Stimulated activated CD4-positive, alpha-beta T cell treated with anti-CD3 and anti-CD28 coated beads, TNF-alpha, amount 100 ng/mL, for 48 hours (primary cell): Measurements from ENCODE around the gene TBL2.
"Not testable (repeated sequence)": the region's sequence is repeated elsewhere in the genome, so short reads cannot be mapped to it uniquely, and the experiment has no call there.

Source experiments
- DNase-seq, 3 donors: peaks; one replicate each; pipeline ENCODE4 v3.0.0-alpha.2; 2020; ENCODE audit warnings: low read depth in 3 of 3

TBL2 gene

DNA sequence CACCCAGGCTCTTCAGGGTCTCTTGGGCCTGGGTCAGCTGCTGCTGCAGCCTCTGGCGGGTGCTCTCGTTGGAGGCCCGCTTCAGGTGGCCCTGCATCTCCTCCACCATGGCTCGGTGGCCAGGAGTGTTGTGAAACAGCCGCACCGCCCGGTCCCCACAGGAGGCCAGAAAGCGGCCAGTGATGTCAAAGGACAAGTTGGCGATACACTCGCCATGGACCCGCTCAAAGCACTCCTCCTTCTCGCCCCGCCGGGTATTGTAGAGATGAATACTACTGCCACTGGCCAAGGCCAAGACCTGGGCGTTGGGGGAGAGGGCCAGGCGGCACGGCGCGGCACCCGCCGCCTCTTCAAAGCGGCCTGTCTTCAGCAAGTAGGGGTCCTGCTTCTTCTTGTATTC lies 7.9 kb downstream of the TBL2 start:
- DNase-seq, result no peak

DNA sequence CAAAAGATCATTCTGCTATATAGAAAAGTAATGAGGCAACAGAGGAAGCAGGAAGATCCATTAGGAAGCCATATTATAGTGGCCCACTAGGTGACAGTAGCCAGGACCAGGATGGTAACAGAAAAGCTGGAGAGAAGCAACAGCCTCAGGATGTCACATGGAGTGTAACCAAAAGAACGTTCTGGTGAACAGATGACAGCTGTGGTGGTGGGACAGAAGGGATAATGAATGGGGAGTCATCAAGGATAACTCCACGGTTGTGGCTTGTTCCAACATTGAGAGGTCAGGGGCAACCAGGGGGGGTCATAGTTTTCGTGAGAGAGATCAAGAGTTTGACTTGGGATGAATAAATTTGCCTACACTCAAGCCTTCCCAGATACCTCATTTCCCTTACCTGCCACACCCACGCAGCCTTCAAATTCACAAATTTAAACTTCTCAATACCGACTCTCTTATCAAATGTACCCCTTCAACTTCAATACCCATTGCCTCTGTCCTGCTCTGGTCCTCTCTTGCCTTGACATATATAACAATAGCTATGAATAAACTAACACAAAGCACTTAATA lies 9.3 kb downstream of the TBL2 start:
- DNase-seq, result no peak

DNA sequence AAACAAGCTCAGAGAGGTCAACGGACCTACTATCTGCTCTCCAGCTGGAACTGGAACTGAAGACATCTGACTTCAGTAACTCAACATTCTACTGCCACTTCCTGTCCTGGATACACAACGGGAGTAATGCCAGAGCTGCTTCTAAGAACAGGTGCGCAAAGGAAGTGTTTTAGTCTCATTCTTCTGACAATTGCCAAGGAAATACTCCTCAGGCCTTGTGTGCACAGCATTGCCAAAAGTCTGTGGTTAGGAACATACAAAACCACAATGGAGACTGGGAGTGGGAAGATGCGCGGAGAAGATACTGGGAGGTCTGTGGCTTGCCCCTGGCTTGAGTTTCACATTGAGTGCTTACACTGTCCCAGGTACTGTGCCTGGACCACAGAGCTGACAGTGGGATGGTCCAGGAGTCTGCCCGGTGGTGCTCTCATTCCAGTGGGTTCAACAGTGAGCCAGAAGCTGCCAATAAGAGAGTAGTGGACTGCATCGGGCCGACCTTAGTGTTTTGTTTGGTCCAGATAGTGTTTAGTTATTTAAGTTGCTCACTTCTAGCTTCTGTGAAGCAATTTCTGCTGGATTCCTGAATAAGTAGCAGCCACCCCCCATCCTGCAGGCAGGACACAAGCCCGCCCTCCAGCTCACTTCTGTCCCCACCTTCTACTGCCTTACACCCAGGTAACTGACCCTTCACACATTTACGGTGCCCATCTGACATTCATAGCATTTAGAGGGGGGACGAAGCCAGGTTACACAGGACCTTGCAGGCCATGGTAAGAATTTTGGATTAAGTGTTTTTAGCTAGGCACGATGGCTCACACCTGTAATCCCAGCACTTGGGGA lies 10.3 kb downstream of the TBL2 start:
- no peak for DNase-seq

DNA sequence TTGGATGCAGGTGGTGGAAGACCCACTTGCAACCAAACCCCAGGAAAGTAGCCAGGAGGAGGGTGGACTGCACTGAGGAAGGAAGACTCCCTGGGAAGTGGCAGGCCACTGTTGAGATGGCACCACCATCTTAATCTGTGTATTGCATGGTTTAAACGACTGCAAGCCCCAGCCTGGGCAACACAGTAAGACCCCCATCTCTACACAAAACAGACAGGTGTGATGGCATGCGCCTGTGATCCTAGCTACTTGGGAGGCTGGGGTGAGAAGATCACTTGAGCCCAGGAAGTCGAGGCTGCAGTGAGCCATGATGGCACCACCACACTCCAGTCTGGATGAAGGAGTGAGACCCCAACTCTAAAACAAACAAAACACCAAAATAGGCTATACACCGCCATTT lies 11.2 kb downstream of the TBL2 start:
- DNase-seq, result no peak

DNA sequence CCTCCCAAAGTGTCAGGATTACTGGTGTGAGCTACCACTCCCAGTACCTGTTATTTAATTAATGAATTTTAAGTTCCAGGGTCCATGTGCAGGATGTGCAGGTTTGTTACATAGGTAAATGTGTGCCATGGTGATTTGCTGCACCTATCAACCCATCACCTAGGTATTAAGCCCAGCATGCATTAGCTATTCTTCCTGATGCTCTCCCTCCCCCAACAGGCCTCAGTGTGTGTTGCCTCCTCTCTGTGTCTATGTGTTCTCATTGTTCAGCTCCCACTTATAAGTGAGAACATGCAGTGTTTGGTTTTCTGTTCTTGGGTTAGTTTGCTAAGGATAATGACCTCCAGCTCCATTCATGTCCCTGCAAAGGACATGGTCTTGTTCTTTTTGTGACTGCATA lies 11.9 kb downstream of the TBL2 start:
- not testable (repeated sequence) for DNase-seq

DNA sequence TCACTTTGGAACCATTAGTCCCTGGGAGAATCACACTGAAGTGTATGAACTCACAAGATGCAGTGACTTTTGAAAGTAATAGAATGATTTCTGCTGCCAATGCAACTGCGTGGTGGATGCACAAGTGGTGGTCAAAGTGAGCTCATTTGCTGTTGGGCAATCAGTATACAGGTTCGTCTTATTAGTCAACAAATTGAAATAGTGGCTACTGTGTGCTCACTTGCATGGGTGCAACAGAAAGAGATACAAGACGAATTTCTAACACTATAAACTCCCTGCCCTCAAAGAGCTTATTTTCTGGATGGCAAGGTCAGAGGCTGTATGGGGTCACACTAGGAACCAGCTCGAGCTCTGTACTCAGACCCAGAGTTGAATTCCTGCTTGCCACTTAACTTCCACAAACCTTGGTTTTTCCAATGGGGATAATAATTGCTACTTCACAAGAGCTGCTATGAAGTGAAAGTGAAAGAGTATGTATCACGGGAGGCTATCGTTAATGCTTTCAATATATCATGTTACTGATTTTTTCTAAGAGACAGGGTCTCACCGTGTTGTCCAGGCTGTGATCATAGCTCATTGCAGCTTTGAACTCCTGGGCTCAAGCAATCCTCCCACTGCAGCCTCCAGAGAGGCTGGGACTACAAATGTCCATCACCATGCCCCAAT lies 12.6 kb downstream of the TBL2 start:
- no peak for DNase-seq

DNA sequence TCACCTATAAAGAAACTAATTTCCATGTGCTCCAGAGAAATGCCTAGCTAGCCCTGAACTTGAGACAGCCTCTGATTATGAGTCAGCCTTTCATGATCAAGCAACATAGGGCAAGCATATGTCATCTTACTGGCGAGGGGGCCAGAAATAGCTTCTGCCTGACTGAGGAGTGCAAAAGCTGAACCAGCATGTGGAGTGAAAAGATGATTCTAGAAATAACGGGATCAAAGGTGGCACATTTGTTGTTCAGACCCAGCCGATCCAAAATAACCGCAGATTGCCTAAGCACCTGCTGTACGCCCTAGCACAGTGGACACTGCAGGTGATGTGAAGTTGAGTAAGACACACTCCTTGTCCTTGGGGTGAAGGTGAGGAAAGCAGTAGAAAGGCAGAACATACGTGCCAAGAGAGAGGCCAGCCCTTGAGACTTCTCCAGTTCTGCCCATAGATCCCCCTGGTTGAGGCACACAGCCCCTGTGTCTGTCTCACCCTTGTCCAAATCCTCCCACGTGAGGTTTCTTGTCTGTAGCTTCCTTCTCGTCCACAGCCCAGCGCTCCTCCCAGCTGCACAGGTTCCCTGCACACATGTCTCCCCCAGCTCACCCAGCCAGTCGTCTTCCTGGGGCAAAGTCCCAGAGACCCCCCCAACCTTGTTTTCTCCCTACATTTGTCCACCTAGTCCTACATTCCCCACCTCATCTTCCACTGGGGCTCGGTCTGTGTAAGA lies 18.1 kb downstream of the TBL2 start:
- no peak for DNase-seq

DNA sequence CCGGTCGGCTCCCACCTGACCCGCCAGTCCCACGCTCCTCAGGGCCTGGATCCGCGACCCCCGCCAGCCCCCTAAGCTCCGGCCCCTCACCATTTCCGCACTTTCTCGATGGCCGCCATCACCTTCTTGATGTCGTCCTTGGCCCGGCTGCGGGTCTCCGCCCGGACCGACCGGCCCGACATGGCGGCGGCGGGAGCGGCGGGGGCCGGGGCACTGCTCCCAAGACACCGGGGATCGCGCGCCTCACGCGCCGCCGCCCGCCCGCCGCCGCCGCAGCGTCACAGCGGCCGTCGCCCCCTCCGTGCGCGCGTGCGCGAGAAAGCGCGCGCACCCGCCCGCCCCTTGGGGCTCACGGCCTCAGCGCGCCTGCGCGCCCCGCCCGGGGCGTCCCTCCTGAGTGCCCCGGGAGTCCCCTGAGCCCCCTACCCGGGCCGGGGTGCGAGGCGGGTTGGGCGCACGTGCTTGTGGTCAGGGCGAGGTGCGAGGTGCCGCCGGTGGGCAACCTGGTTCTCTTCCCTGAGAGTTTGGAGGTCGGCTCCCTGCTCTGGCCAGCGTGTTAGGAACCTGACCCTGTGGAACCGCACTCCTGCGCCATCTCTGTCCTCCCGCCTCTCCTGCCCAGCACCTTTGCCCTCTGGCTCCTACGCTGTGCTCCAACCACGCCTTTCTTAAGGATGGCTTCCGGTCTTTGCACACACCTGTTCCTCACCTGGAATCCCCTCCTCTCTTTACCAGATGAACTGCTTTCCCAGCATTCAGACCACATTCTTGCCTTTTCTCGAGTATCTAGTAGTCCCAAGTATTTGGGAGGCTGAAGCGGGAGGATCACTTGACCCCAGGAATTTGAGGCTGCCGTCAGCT lies 20.8 kb downstream of the TBL2 start, which contains the start of gene BCL7B:
TSS of gene BCL7B (minus strand) at position 294 of the 861 bp plus-strand sequence. CDS start at position 182, 112 bp downstream.
- DNase-seq, result peak; percentile 54 to 73 (median 54)

DNA sequence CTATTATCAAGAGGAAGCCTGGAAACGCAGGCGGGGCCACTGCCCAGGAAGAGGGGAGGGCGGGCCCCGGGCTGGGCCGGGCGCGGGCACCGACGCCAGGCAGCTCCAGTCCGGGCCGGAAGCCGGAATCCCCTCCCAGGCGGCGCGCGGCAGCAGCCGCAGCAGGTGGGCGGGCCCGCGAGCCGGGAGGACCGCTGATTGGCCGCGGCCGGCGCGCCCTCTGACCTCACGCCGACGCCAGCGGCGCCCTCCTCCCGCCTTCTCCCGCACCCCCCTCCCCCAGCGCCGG lies 21.3 kb downstream of the TBL2 start:
- peak; percentile 76 to 88 (median 85) for DNase-seq

DNA sequence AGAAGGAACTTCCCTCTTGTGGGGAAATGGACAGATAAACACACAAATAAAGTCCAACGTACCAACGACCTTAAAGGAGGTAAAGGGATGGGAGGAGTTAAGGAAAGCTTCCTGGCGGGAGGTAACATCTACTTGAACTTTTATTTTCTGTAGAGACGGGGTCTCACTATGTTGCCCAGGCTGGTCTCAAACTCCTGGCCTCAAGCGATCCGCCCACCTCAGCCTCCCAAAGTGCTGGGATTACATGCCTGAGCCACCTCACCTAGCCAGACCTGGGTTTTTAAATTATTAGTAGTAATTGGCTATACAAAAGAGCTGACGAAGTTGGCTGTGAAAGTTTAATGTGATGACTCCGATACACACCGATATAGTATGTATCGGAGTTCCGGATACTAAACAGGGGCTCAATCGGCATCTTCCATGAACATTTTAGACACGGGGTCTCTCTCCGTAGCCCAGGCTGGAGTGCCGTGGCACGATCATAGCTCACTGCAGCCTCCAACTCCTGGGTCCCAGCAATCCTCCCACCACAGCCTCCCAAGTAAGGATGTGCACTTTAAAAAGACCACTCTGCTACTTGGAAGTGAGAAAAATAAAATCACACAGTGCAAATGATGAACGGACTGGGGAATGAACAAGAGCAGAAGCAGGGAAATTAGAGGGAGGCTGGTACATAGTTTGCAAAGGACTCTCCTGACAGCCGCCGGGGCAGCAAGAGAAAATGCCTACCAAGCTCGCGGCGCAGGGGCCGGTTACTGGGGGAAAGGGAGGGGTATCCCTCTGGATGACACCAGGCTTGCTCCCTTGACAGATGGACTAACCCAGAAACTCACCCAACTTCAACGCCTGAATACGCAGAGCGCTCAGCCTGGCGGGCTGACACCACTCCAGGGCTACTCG lies 21.9 kb downstream of the TBL2 start:
- DNase-seq, result no peak

DNA sequence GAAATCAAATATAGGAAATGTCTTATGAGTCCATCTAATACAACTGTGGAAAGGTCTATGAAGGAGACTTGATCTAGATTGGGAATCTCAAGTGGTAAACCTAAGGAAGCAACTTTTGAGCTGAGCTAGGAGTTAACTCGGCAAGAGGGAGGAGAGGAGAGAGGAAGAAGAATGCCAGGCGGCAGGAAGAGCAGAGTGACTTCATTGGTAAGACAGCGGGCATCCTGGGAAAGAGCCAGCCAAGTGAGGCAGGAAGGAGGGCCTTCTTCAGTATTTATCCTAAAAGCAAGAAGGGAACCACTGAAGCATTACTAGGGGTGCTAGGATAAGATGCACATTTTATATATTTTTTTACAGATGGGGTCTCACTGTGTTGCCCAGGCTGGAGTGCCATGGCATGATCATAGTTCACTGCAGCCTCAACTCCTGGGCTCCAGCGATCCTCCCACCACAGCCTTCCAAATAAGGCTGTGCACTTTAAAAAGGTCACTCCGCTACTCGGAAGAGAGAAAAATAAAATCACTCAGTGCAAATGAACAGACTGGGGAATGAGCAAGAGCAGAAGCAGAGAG lies 22.9 kb downstream of the TBL2 start:
- no peak for DNase-seq

DNA sequence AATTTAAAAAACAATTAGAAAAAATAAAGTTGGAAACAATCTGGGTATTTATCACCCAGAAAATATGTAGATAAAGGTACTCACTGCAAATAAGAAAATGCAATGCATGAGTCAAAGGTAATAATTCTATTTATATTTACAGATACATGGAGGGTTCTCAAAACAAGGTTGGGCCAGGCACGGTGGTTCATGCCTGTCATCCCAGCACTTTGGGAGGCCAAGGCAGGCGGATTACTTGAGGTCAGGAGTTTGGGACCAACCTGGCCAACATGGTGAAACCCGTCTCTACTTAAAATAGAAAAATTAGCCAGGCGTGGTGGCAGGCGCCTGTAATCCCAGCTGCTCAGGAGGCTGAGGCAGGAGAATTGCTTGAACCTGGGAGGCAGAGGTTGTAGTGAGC lies 28.3 kb downstream of the TBL2 start:
- not testable (repeated sequence) for DNase-seq

DNA sequence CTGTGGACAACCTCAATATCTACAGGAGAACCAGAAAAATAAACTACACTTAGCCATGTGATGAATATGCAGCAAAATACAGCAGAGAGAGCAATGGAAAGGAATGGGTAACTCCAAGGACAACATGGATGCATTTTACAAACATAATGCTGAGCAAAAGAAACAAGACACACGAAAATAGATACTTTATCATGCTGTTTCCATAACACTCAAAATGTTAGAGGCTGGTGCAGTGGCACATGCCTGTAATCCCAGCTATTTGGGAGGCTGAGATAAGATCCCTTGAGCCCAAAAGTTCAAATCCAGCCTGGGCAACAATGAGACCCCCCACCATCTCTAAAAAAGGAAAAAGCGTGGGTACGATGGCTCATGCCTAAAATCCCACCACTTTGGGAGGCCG lies 29.2 kb downstream of the TBL2 start:
- no peak for DNase-seq

DNA sequence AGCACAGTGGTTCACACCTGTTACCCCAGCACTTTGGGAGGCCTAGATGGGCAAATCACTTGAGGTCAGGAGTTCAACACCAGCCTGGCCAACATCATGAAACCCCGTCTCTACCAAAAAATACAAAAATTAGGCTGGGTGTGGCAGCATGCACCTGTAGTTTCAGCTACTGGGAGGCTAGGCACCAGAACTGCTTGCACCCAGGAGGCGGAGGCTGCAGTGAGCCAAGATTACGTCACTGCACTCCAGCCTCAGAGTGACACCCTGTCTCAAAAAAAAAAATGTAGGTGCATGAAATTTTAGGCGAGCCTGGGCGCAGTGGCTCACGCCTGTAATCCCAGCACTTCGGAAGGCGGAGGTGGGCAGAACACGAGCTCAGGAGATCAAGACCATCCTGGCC lies 30.5 kb downstream of the TBL2 start:
- no peak for DNase-seq

DNA sequence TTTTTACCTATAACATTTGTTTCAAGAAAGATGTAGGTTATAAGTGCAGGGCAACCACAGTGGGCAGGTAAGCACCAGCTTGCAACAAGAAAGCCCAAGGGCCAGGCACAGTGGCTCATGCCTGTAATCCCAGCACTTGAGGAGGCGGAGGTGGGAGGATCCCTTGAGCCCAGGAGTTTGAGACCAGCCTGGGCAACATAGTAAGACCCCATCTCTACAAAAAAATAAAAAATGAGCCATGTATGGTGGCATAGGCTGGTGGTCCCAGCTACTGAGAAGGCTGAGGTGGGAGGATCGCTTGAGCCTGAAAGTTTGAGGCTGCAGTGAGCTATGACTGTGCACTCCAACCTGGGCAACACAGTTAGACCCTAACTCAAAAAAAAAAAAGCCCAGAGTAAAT lies 33.7 kb downstream of the TBL2 start:
- no peak for DNase-seq

DNA sequence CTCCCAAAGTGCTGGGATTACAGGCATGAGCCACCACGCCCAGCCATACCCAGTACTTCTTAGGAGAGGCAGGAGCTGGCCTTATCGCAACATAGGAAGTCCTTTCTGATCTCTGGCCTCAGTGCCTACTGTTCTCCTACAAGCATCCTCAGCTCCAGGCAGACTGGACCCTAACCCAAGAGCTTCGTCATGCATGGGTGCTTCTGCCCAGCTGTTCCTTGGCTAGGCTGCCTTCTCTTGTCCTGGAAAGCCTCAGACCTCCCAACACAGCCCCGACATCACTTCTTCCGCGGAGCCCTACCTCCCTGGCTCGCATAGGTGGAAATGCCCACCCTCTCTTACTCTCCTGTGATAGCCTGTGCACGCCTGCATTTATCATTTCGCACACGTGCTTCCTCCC lies 36.7 kb downstream of the TBL2 start:
- no peak for DNase-seq

DNA sequence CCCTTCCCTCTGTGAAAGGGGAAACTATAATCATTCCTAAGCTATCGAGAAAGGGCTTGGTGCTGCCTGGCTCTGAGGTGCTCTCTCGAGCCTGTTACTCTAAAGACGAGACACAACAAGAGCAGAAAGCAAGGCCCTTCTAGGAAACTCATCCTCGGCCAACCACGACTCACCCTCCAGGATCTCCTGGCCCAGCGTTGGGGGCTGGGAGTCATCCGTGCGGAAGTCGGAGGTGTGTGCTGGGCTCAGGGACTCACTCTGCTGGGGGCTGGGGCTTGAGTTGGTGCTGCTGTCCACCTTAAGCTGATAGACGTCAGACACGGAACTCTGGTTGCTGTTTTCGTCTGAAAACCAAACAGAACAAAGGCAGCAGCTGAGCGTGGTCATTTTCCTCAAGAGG lies 38.7 kb downstream of the TBL2 start:
- no peak for DNase-seq

DNA sequence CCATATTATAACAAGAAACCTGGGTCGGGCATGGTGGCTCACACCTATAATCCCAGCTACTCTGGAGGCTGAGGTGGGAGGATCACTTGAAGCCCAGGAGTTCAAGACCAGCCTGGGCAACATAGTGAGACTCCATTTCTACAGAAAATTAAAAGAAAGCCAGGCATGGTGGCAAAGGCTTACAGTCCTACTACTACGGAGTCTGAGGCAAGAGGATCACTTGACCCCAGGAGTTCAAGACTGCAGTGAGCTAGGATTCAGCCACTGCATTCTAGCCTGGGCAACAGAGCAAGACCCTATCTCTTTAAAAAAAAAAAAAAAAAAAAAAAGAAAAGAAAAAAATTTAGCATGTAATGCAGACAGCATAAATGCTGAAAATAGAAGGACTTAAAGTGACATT lies 39.9 kb downstream of the TBL2 start:
- DNase-seq, result not testable (repeated sequence)

DNA sequence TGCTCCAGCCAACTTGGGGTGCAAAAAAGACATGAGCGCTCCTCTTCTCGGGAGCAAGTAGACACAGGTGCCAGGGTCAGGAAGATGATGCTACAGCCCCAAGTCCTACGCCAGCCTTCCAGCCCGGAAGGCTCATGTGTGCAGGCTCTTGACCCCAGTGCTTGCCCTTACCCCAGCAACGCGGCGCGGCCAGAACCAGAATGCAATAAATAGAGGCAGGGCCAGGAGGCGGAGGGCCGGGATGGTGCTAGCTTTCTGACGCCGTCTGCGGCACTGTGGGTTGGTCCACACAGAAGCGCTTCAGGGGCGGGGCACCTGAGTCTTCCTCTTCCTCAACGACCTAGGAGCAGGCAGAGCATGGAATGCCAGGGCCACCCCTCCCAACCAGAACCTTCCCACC lies 41.3 kb downstream of the TBL2 start:
- DNase-seq, result no peak

DNA sequence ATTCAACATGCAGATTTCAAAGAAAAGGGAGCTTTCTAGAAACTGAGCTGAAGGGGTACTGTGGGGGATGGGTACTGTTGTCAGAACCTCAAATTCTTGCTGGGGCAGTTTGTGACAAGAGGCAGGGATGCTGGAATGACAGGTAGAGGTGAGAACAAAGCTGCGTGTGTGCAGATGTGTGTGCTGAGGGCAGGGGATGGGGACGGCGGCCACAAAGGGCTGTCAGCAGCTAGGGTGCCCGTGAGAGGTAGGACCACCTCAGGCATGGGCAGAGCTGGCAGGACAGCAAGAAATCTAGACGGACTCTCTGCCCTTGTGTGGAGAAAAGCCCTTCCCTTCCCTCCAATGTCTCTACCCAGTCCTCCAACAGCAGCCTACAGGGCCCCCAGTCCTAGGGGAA lies 41.9 kb downstream of the TBL2 start:
- no peak for DNase-seq
